BLaER1 (cell line): ENCODE data around the gene TLR3.

Experiments used
- H3K27ac ChIP-seq: shearing (Covaris generic); formaldehyde crosslinking; 2 replicates; pipeline ENCODE4 v1.8.1; 2022
- H3K27me3 ChIP-seq: shearing (Covaris generic); formaldehyde crosslinking; 2 replicates; pipeline ENCODE4 v1.8.1; 2022
- H3K36me3 ChIP-seq: shearing (Covaris generic); formaldehyde crosslinking; 2 replicates; pipeline ENCODE4 v1.8.1; 2022
- H3K4me1 ChIP-seq: shearing (Covaris generic); formaldehyde crosslinking; 2 replicates; pipeline ENCODE4 v1.8.1; 2022
- H3K4me2 ChIP-seq: shearing (Covaris generic); formaldehyde crosslinking; 2 replicates; pipeline ENCODE4 v1.8.1; 2022
- H3K4me3 ChIP-seq: shearing (Covaris generic); formaldehyde crosslinking; 2 replicates; pipeline ENCODE4 v1.8.1; 2022
- H3K9ac ChIP-seq: shearing (Covaris generic); formaldehyde crosslinking; 2 replicates; pipeline ENCODE4 v1.8.1; 2022
- H3K9me3 ChIP-seq: shearing (Covaris generic); formaldehyde crosslinking; 2 replicates; pipeline ENCODE4 v1.8.1; 2022
- H4K20me1 ChIP-seq: shearing (Covaris generic); formaldehyde crosslinking; 2 replicates; pipeline ENCODE4 v1.8.1; 2022
- Cebpa-rat ChIP-seq: shearing (Covaris generic); IDR thresholded peaks from 2 replicates; pipeline ENCODE4 v1.8.1; 2022

TLR3 gene

GRCh38 chr4:186121057-186121456 lies 52.1 kb downstream of the TLR3 start:
- H4K20me1 ChIP-seq = no peaks in the 10 kb centered on the region
- no peak overlapping the region for H3K4me3 ChIP-seq
- H3K27ac ChIP-seq = no peak overlapping the region
- peaks cover 7% of the 10 kb centered on the region; the same call in 1 of the 2 replicates for H3K9me3 ChIP-seq
- H3K27me3 ChIP-seq = no peaks in the 10 kb centered on the region
- peaks cover 6% of the 10 kb centered on the region; the same call in 1 of the 2 replicates for H3K4me1 ChIP-seq
- no peak overlapping the region for H3K9ac ChIP-seq
- TF ChIP-seq Cebpa-rat = no peak
- no peak overlapping the region for H3K4me2 ChIP-seq
- H3K36me3 ChIP-seq = no peaks in the 10 kb centered on the region

GRCh38 chr4:186128842-186129241 lies 59.9 kb downstream of the TLR3 start:
- Histone ChIP-seq H3K4me2 (no peak overlapping the region), H3K9me3 (peaks cover 9% of the 10 kb centered on the region; the same call in 1 of the 2 replicates), H3K36me3 (no peaks in the 10 kb centered on the region), H3K27me3 (no peaks in the 10 kb centered on the region), H3K4me1 (peaks cover 6% of the 10 kb centered on the region; the same call in 1 of the 2 replicates), H3K9ac (no peak overlapping the region), H4K20me1 (no peaks in the 10 kb centered on the region), H3K27ac (no peak overlapping the region), H3K4me3 (no peak overlapping the region)
- TF ChIP-seq Cebpa-rat = no peak

DNA sequence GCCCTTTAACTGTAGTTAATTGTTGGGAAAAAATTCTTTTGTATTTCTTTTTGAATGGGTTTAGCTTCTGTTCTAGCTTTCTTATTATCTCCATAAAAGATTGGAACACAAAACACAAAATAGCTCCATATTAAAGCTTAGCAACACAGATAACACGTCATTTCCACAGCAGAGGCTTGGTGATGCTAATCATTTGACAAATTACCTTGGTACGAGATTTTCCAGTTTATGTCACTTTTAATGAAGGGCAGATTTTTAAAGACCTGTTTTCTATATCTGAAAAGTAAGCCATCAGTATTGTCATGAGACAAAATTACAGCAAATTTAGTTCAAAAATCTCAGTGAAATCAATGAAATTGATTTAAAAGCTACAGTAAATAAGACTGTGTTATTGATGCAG lies 63.0 kb downstream of the TLR3 start:
- no peak overlapping the region for H3K4me3 ChIP-seq

GRCh38 chr4:186132577-186133242 lies 63.8 kb downstream of the TLR3 start:
- H3K4me2 ChIP-seq = no peak overlapping the region
- no peak overlapping the region for H3K9ac ChIP-seq
- TF ChIP-seq Cebpa-rat = no peak
- H3K9me3 ChIP-seq = no peaks in the 10 kb centered on the region
- H3K36me3 ChIP-seq = no peaks in the 10 kb centered on the region
- no peaks in the 10 kb centered on the region for H3K27me3 ChIP-seq
- no peaks in the 10 kb centered on the region for H4K20me1 ChIP-seq
- H3K4me3 ChIP-seq = no peak overlapping the region
- no peaks in the 10 kb centered on the region for H3K4me1 ChIP-seq
- no peak overlapping the region for H3K27ac ChIP-seq

More for the DNA sequence above, 63.0 kb downstream of the TLR3 start:
- H3K4me2 ChIP-seq = no peak overlapping the region
- no peaks in the 10 kb centered on the region for H3K36me3 ChIP-seq
- no peak overlapping the region for H3K27ac ChIP-seq
- no peaks in the 10 kb centered on the region for H3K9me3 ChIP-seq
- no peak overlapping the region for H3K9ac ChIP-seq
- TF ChIP-seq Cebpa-rat = no peak
- H4K20me1 ChIP-seq = no peaks in the 10 kb centered on the region
- H3K27me3 ChIP-seq = no peaks in the 10 kb centered on the region
- H3K4me1 ChIP-seq = no peaks in the 10 kb centered on the region

DNA sequence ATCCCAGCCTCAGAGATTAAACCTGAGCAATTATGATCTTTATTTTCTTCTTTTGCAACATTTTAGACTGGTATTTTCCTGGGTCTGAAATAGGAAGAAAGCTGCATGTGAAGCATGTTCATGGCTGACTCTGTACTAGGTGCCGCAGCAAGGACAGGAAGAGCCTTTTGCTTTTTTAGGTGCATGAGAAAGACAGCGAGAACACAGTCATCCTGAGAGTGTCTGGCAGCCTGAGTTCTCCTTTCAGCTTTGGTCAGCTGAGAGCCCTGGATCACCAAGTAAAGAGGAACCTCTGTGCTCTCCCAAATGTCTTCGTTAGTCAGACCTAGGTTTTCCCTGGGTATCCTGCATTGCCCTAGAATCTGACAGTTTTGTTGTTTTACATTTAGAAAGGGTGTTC lies 65.3 kb downstream of the TLR3 start:
- Histone ChIP-seq H3K36me3 (no peaks in the 10 kb centered on the region), H3K9ac (no peak overlapping the region), H3K9me3 (no peaks in the 10 kb centered on the region), H3K4me2 (no peak overlapping the region), H3K27me3 (no peaks in the 10 kb centered on the region), H3K27ac (no peak overlapping the region), H4K20me1 (no peaks in the 10 kb centered on the region), H3K4me1 (no peaks in the 10 kb centered on the region), H3K4me3 (no peak overlapping the region)
- TF ChIP-seq Cebpa-rat = no peak

GRCh38 chr4:186134861-186135260 lies 65.9 kb downstream of the TLR3 start:
- Histone ChIP-seq H3K9ac (no peak overlapping the region), H3K27me3 (no peaks in the 10 kb centered on the region), H3K36me3 (no peaks in the 10 kb centered on the region), H3K4me2 (no peak overlapping the region), H4K20me1 (no peaks in the 10 kb centered on the region), H3K4me3 (no peak overlapping the region), H3K4me1 (no peaks in the 10 kb centered on the region), H3K9me3 (no peaks in the 10 kb centered on the region), H3K27ac (no peak overlapping the region)
- no peak for TF ChIP-seq Cebpa-rat

- H3K4me2 ChIP-seq = no peak overlapping the region
- H4K20me1 ChIP-seq = no peaks in the 10 kb centered on the region
- no peaks in the 10 kb centered on the region for H3K27me3 ChIP-seq
- no peaks in the 10 kb centered on the region for H3K9me3 ChIP-seq
- H3K36me3 ChIP-seq = no peaks in the 10 kb centered on the region
- no peaks in the 10 kb centered on the region for H3K4me1 ChIP-seq
- H3K27ac ChIP-seq = no peak overlapping the region
- no peak overlapping the region for H3K9ac ChIP-seq
- H3K4me3 ChIP-seq = no peak overlapping the region
- no peak for TF ChIP-seq Cebpa-rat
Measured at GRCh38 chr4:186137196-186137794, 68.3 kb downstream of the TLR3 start.
